Measurements from ENCODE around the gene MMP11.

Gene MMP11

GRCh38 chr22:23760056-23760455, 12.6 kb upstream of the MMP11 start:
- no peak for FAIRE-seq

- FAIRE-seq = no peak
Measured at GRCh38 chr22:23762842-23763578, 9.6 kb upstream of the MMP11 start, which contains the start of gene C22orf15. Gene C22orf15, plus strand, starts transcription at chr22:23762990. Its CDS starts 317 bp downstream, at chr22:23763307.

- no peak for FAIRE-seq
Measured at GRCh38 chr22:23763579-23763945, 9.1 kb upstream of the MMP11 start.

GRCh38 chr22:23763954-23764353, 8.7 kb upstream of the MMP11 start:
- FAIRE-seq = no peak

- FAIRE-seq = no peak
Measured at GRCh38 chr22:23764899-23765881, 7.5 kb upstream of the MMP11 start.

GRCh38 chr22:23767303-23767672, 5.4 kb upstream of the MMP11 start:
- no peak for FAIRE-seq

- FAIRE-seq = no peak
Measured at GRCh38 chr22:23767673-23768548, 4.7 kb upstream of the MMP11 start, which contains the start of gene CHCHD10. Gene CHCHD10, minus strand, starts transcription at chr22:23767972. Its CDS starts 98 bp downstream, at chr22:23767874.

- FAIRE-seq = no peak
Measured at GRCh38 chr22:23769321-23769965, 3.2 kb upstream of the MMP11 start.

GRCh38 chr22:23772315-23772648, 367 bp upstream of the MMP11 start:
- no peak for FAIRE-seq

- FAIRE-seq = no peak
Measured at GRCh38 chr22:23773483-23774113, 949 bp downstream of the MMP11 start.

- no peak for FAIRE-seq
Measured at GRCh38 chr22:23774114-23774921, 1.7 kb downstream of the MMP11 start.

- no peak for FAIRE-seq
Measured at GRCh38 chr22:23774922-23775436, 2.3 kb downstream of the MMP11 start.

- no peak for FAIRE-seq
Measured at GRCh38 chr22:23775779-23776375, 3.2 kb downstream of the MMP11 start.

GRCh38 chr22:23777776-23778576, 5.3 kb downstream of the MMP11 start:
- no peak for FAIRE-seq

GRCh38 chr22:23778577-23778900, 5.9 kb downstream of the MMP11 start:
- no peak for FAIRE-seq

- FAIRE-seq = no peak
Measured at GRCh38 chr22:23779083-23779482, 6.4 kb downstream of the MMP11 start.

GRCh38 chr22:23779731-23780130, 7.1 kb downstream of the MMP11 start:
- no peak for FAIRE-seq

- no peak for FAIRE-seq
Measured at GRCh38 chr22:23780146-23780748, 7.6 kb downstream of the MMP11 start.

GRCh38 chr22:23781065-23781464, 8.4 kb downstream of the MMP11 start:
- FAIRE-seq = no peak
